ENCODE data around the gene DSTN. TPM values are rescaled to one million over a fixed set of nuclear protein-coding genes. Genes with fewer than 3 reads are reported as not detected.

DSTN gene
- total and polyA plus RNA-seq, 2 donors (not counting 3 experiments of a cell fraction or from before 2014, with no cell fraction given): 66.1 to 300 TPM

GRCh38 chr20:17625246-17626051 lies 55.6 kb downstream of the DSTN start:
- no peaks in the 10 kb centered on the region for H3K79me2 ChIP-seq (ENCODE audit: control insufficient read depth, insufficient read depth, low read length)
- H4K20me1 ChIP-seq (replicated peaks; ENCODE audit: control insufficient read depth, extremely low read depth, insufficient read depth, low read length): no peaks in the 10 kb centered on the region
- POLR2A ChIA-PET: no interaction called here
- intact Hi-C loops (cut with micrococcal nuclease) (no loop called here), dilution Hi-C loops (cut with MboI; ENCODE audit: extremely low pct_ligation_motif_present, low sequenced_read_pairs) (no loop called here)
- no TSS peak for BruUV-seq (replicated peaks)
- H3K4me2 ChIP-seq (ENCODE audit: insufficient read depth, low read length): no peak overlapping the region
- H3K4me1 ChIP-seq (ENCODE audit: control insufficient read depth, extremely low read depth, insufficient read depth, low read length): no peaks in the 10 kb centered on the region
- no peak for DNase-seq (ENCODE audit: low read depth, low spot score)
- H3K9me1 ChIP-seq (replicated peaks; ENCODE audit: control insufficient read depth, extremely low read depth, insufficient read depth, low read length): no peaks in the 10 kb centered on the region
- no peak overlapping the region for H3K27ac ChIP-seq (ENCODE audit: insufficient read depth, low read depth, low read length)
- no peak overlapping the region for H3K9ac ChIP-seq (replicated peaks; ENCODE audit: extremely low read depth, insufficient read depth, low read length)
- peaks cover 12 to 93% of the 10 kb centered on the region in 2 experiments for H3K36me3 ChIP-seq (ENCODE audit: control insufficient read depth in 2 of 2, extremely low read depth in 1 of 2, insufficient read depth in 2 of 2, low read length in 2 of 2)
- H2AFZ ChIP-seq (ENCODE audit: low read depth, low read length): no peak overlapping the region
- FAIRE-seq: no peak
- CTCF ChIA-PET: interaction anchor here (0.9 to 1.7 kb wide), 2 partner anchors 89 to 121 kb away, joined by 3 to 6 read pairs; no protein-coding TSS in a partner anchor
- no peaks in the 10 kb centered on the region for H3K9me3 ChIP-seq (replicated peaks; ENCODE audit: control insufficient read depth, insufficient read depth, low read length)
- H3K27me3 ChIP-seq (ENCODE audit: control insufficient read depth in 2 of 2, insufficient read depth in 2 of 2, low read length in 2 of 2): no peaks in the 10 kb centered on the region
- TF ChIP-seq JUN (IDR thresholded peaks at IDR 0.05; ENCODE audit: borderline replicate concordance, insufficient read depth, insufficient read length, low read depth) (no peak), POLR2A (IDR thresholded peaks at IDR 0.05; ENCODE audit: low read depth, low read length) (no peak), MAX (IDR thresholded peaks at IDR 0.05; ENCODE audit: insufficient read depth, insufficient read length) (no peak), CTCF (IDR thresholded peaks at IDR 0.05; ENCODE audit: extremely low read depth in 1 of 2, insufficient read depth in 1 of 2, low read depth in 1 of 2, low read length in 2 of 2) (no peak), EZH2 (IDR thresholded peaks at IDR 0.05; ENCODE audit: borderline replicate concordance, low read depth, low read length, severe bottlenecking) (no peak), POLR2AphosphoS5 (IDR thresholded peaks at IDR 0.05; ENCODE audit: insufficient read depth, low read depth, low read length) (no peak), FOS (IDR thresholded peaks at IDR 0.05; ENCODE audit: borderline replicate concordance, insufficient read depth, low read length) (no peak), MYC (IDR thresholded peaks at IDR 0.05; ENCODE audit: low read depth, low read length) (no peak)
- H3K4me3 ChIP-seq (replicated peaks in 1 of 3; ENCODE audit: insufficient read depth in 1 of 3, low read depth in 1 of 3, low read length in 3 of 3): no peak overlapping the region

All from endothelial cell of umbilical vein (primary cell).